CD14-positive monocyte (primary cell): ENCODE data around the gene MXRA8. TPM values are rescaled to one million over a fixed set of nuclear protein-coding genes. Genes with fewer than 3 reads are reported as not detected.

Source experiments
- DNase-seq, 3 donors: peaks; one replicate each; pipeline ENCODE4 v3.0.0-alpha.2; 2011 to 2022
- H2AFZ ChIP-seq: 2 replicates; pipeline ENCODE4 v1.6.0; 2012; ENCODE audit warnings: mild to moderate bottlenecking, low read depth, low read length, inconsistent platforms; ENCODE audit not compliant: insufficient read depth, poor library complexity, severe bottlenecking
- H3K27ac ChIP-seq, 2 donors: 1 replicate in 1 of 2; 2 replicates in 1 of 2; pipeline ENCODE4 v1.5.1; 2012 to 2013; ENCODE audit warnings: low read length in 2 of 2, control low read depth in 1 of 2, inconsistent platforms in 1 of 2, low read depth in 1 of 2, mild to moderate bottlenecking in 1 of 2
- H3K27me3 ChIP-seq, 2 donors: one replicate each; pipeline versions ENCODE4 v1.6.0 to v1.6.1; 2011 to 2013; ENCODE audit warnings: low read length in 2 of 2; ENCODE audit not compliant: control insufficient read depth in 2 of 2, insufficient read depth in 2 of 2
- H3K36me3 ChIP-seq, 2 donors: replicated peaks in 1 of 2; 1 replicate in 1 of 2; 2 replicates in 1 of 2; pipeline versions ENCODE4 v1.5.1 to v1.6.1; 2012 to 2013; ENCODE audit warnings: low read length in 2 of 2, control low read depth in 1 of 2, inconsistent platforms in 1 of 2, mild to moderate bottlenecking in 1 of 2; ENCODE audit not compliant: insufficient read depth in 2 of 2, control insufficient read depth in 1 of 2
- H3K4me1 ChIP-seq, 2 donors: 1 replicate in 1 of 2; 2 replicates in 1 of 2; pipeline versions ENCODE4 v1.5.1 to v1.6.1; 2012 to 2013; ENCODE audit warnings: low read length in 2 of 2, control low read depth in 1 of 2, inconsistent platforms in 1 of 2, mild to moderate bottlenecking in 1 of 2, moderate library complexity in 1 of 2; ENCODE audit not compliant: insufficient read depth in 2 of 2, control insufficient read depth in 1 of 2
- H3K4me2 ChIP-seq: replicated peaks from 2 replicates; pipeline ENCODE3; 2012; ENCODE audit warnings: low read length, moderate library complexity, mild to moderate bottlenecking; ENCODE audit not compliant: poor library complexity, severe bottlenecking; ENCODE audit errors: extremely low read depth
- H3K4me3 ChIP-seq, 3 experiments: fragments of 200-600 bp in 1 of 3; sonication (generic) in 1 of 3; replicated peaks in 1 of 3; 1 replicate in 2 of 3; 2 replicates in 1 of 3; pipeline ENCODE4 v1.5.1; 2011 to 2013; ENCODE audit warnings: low read length in 3 of 3, mild to moderate bottlenecking in 3 of 3, control low read depth in 2 of 3, low read depth in 2 of 3, inconsistent platforms in 1 of 3, moderate library complexity in 1 of 3
- H3K79me2 ChIP-seq: 2 replicates; pipeline ENCODE4 v1.6.0; 2012; ENCODE audit warnings: mild to moderate bottlenecking, control low read depth, inconsistent platforms, low read length, moderate library complexity; ENCODE audit not compliant: insufficient read depth
- H3K9ac ChIP-seq: 2 replicates; pipeline ENCODE4 v1.6.0; 2017; ENCODE audit warnings: low read length, mild to moderate bottlenecking; ENCODE audit not compliant: insufficient read depth, poor library complexity, severe bottlenecking
- H3K9me3 ChIP-seq, 2 donors: replicated peaks in 1 of 2; 1 replicate in 1 of 2; 2 replicates in 1 of 2; pipeline versions ENCODE4 v1.5.1 to v1.6.1; 2012 to 2013; ENCODE audit warnings: low read length in 2 of 2, control low read depth in 1 of 2; ENCODE audit not compliant: control insufficient read depth in 1 of 2, insufficient read depth in 1 of 2
- H4K20me1 ChIP-seq: 2 replicates; pipeline ENCODE4 v1.6.0; 2012; ENCODE audit warnings: mild to moderate bottlenecking, low read length, control low read depth, moderate library complexity; ENCODE audit not compliant: insufficient read depth
- H3K27ac Mint-ChIP-seq, 7 donors: one replicate each; pipeline ENCODE4 v1.8.0; 2020; ENCODE audit warnings: mild to moderate bottlenecking in 7 of 7, mixed read lengths in 7 of 7, moderate library complexity in 6 of 7, inconsistent platforms in 2 of 7
- H3K27me3 Mint-ChIP-seq, 3 donors: one replicate each; pipeline ENCODE4 v1.8.0; 2021 to 2022; ENCODE audit warnings: low read depth in 3 of 3, mild to moderate bottlenecking in 3 of 3, mixed read lengths in 3 of 3, moderate library complexity in 3 of 3, inconsistent platforms in 1 of 3
- H3K36me3 Mint-ChIP-seq, 2 donors: one replicate each; pipeline ENCODE4 v1.8.0; 2020; ENCODE audit warnings: mixed read lengths in 2 of 2, inconsistent platforms in 1 of 2, mild to moderate bottlenecking in 1 of 2
- H3K4me1 Mint-ChIP-seq: one replicate; pipeline ENCODE4 v1.8.0; 2020; ENCODE audit warnings: mild to moderate bottlenecking, mixed read lengths
- H3K4me3 Mint-ChIP-seq, 2 donors: one replicate each; pipeline ENCODE4 v1.8.0; 2020; ENCODE audit warnings: mild to moderate bottlenecking in 2 of 2, mixed read lengths in 2 of 2, moderate library complexity in 1 of 2
- H3K9me3 Mint-ChIP-seq, 7 donors: one replicate each; pipeline ENCODE4 v1.8.0; 2020 to 2022; ENCODE audit warnings: mixed read lengths in 7 of 7, mild to moderate bottlenecking in 6 of 7, moderate library complexity in 6 of 7, inconsistent platforms in 2 of 7
- WGBS: methylation state at CpG from one replicate; pipeline ENCODE4 v1.1.5; 2013; ENCODE audit warnings: missing lambda C conversion rate; ENCODE audit not compliant: insufficient coverage; 5-methylcytosine and 5-hydroxymethylcytosine counted together
- intact Hi-C, 2 donors: fragments of 100-400 bp; cut with micrococcal nuclease; formaldehyde crosslinking; loops; one replicate each; pipeline versions ENCODE4 v1.15.0 to v1.15.1; 2023
- polyA plus RNA-seq, 3 donors: library from polyadenylated mRNA; depleted of rRNA in 1 of 3; unstranded in 2 of 3; stranded (reverse) in 1 of 3; fragments of 300-500 nt in 2 of 3; fragments of >200 nt in 1 of 3; fragmentation: Illumina TruSeq in 2 of 3; gene quantifications; 1 replicate in 2 of 3; 2 replicates in 1 of 3; pipeline ENCODE4 v1.2.3, GENCODE V29; 2012 to 2021
- TF ChIP-seq, protein P1 (sequence below): fragments of 200-600 bp; IDR thresholded peaks from one replicate; pipeline ENCODE4 v1.8.0; 2022; ENCODE audit warnings: antibody characterized with exemption, mild to moderate bottlenecking

The MXRA8 gene
- polyA plus RNA-seq, 3 donors: not detected

DNA sequence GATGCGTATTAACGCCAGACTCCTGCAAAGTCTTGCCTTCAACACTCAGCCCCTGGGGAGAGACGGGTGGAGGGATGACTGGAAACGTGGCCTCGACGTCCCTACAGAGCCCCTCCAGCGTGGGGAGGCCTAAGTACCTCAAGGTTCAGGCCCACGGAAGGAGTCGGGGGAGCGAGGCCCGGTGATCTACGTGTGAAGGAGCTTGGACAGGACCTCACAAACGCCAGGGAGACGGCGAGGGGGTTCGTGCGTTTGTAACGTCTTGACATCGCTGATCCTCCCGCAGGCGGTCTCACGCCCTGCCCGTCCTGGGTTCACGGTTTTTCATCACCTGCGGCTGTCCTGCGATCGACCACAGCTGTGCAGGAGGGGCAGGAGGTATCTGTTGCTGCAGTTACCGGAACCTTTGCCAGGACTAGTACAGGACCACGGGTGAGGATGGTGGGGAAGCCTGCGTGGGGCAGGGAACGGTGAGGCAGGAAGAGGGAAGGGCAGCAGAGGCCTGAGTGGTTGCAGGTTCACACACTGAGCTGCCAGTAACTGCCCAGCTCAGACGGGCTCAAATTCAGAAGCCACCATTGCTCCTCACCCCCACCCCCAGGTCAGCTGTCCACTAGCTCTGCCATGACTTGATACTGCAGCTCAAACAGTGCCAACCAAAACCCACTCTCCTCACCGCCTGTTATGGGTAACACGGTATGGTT is 41.7 kb upstream of the MXRA8 start:
- Mint-ChIP-seq H3K4me1 (peaks cover 32% of the 10 kb centered on the region), H3K36me3 (peaks cover 46 to 73% of the 10 kb centered on the region in 2 donors), H3K9me3 (no peaks in the 10 kb centered on the region), H3K27ac (peak overlapping the region; percentile 87 to 95 (median 91)), H3K27me3 (no peaks in the 10 kb centered on the region), H3K4me3 (peak overlapping the region; percentile 89 to 93)
- Histone ChIP-seq H3K36me3 (peaks cover 53 to 66% of the 10 kb centered on the region in 2 donors), H3K27me3 (no peaks in the 10 kb centered on the region), H3K4me2 (peak overlapping the region; percentile 88), H3K9ac (peak overlapping the region; percentile 97), H3K4me3 (peak overlapping the region; percentile 70 to 99 (median 87)), H4K20me1 (peaks cover 35% of the 10 kb centered on the region), H3K79me2 (peaks cover 74% of the 10 kb centered on the region), H3K27ac (peak overlapping the region; percentile 82), H3K4me1 (peaks cover 24 to 31% of the 10 kb centered on the region in 2 donors), H3K9me3 (no peaks in the 10 kb centered on the region), H2AFZ (peak overlapping the region; percentile 86)
- intact Hi-C loops: no loop called here
- TF ChIP-seq, protein P1, sequence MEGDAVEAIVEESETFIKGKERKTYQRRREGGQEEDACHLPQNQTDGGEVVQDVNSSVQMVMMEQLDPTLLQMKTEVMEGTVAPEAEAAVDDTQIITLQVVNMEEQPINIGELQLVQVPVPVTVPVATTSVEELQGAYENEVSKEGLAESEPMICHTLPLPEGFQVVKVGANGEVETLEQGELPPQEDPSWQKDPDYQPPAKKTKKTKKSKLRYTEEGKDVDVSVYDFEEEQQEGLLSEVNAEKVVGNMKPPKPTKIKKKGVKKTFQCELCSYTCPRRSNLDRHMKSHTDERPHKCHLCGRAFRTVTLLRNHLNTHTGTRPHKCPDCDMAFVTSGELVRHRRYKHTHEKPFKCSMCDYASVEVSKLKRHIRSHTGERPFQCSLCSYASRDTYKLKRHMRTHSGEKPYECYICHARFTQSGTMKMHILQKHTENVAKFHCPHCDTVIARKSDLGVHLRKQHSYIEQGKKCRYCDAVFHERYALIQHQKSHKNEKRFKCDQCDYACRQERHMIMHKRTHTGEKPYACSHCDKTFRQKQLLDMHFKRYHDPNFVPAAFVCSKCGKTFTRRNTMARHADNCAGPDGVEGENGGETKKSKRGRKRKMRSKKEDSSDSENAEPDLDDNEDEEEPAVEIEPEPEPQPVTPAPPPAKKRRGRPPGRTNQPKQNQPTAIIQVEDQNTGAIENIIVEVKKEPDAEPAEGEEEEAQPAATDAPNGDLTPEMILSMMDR: no peak
- no peak for DNase-seq
- WGBS: 4% methylated on average over 32 of the region's 34 CpGs

DNA sequence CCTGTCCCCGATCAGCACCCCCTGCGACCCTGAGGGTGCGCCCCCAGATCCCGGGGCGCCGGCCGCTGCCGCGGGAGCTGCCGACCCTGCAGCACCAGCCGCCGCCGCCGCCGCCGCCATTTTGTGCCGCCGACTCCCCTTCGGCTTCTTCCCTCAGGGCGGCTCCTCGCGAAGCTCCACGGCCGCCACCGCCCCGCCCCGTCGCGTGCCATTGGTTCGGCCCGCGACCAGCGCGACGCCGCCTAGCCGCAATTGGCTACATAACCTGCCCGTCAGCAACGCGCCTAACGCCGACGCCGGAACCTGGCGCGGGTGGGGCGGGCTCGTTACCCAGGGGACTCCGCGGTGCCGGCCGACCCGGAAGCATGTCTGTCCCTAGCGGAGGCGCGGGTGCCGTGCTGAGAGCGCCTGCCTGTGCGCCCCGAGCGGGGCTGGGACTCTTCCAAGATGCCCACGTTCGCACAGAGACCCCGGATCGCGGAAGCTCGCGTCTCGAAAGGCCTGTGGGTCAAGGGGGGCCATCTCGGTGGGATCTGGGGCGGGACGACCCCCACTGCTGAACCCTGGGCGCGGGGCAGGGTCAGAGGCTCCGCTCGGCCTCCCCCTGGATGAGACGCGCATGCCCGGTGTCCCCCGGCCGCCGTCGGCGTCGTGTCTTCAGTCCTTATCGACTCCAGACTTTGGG is 41.0 kb upstream of the MXRA8 start, which contains the start of gene CCNL2:
CCNL2 (minus strand) TSS at position 149 of the 685 bp plus-strand sequence; CDS start at position 120, 29 bp downstream.
- H3K36me3 ChIP-seq: peaks cover 50 to 66% of the 10 kb centered on the region in 2 donors
- intact Hi-C loops: no loop called here

More for the DNA sequence above, 41.0 kb upstream of the MXRA8 start, which contains the start of gene CCNL2:
- Histone ChIP-seq H3K79me2 (peaks cover 72% of the 10 kb centered on the region), H3K27me3 (no peaks in the 10 kb centered on the region), H4K20me1 (peaks cover 37% of the 10 kb centered on the region), H3K4me3 (peak within 1 kb of the TSS; percentile 72 to 99 (median 87)), H3K9me3 (no peaks in the 10 kb centered on the region), H3K27ac (peak within 1 kb of the TSS; percentile 82), H3K9ac (peak within 1 kb of the TSS; percentile 97), H3K4me2 (peak within 1 kb of the TSS; percentile 88), H3K4me1 (peaks cover 24 to 31% of the 10 kb centered on the region in 2 donors), H2AFZ (peak within 1 kb of the TSS; percentile 93)
- Mint-ChIP-seq H3K36me3 (peaks cover 48 to 73% of the 10 kb centered on the region in 2 donors), H3K4me3 (peak within 1 kb of the TSS; percentile 89 to 93), H3K9me3 (no peaks in the 10 kb centered on the region), H3K27ac (peak within 1 kb of the TSS; percentile 87 to 95 (median 91)), H3K27me3 (no peaks in the 10 kb centered on the region), H3K4me1 (peaks cover 32% of the 10 kb centered on the region)
- DNase-seq: peak; percentile 98 to 99 (median 98)
- under 1% methylated on average over 81 of the region's 86 CpGs for WGBS
- TF ChIP-seq, protein P1: peak; percentile 67
